Neural cell (in vitro differentiated cells): ENCODE results near the gene SYNPO2.

Experiments
- EP300 ChIP-seq: fragments of 450-650 bp; conservative IDR thresholded peaks from 2 replicates; pipeline ENCODE4 v1.6.1; 2014; ENCODE audit warnings: antibody characterized with exemption, mild to moderate bottlenecking, moderate library complexity; ENCODE audit not compliant: poor library complexity, severe bottlenecking
- EZH2 ChIP-seq: fragments of 200-600, 300-800 bp; shearing (Covaris generic), sonication (generic); IDR thresholded peaks from 2 replicates; pipeline ENCODE4 v1.6.1; 2014; ENCODE audit warnings: antibody characterized with exemption, low read length, borderline replicate concordance, mild to moderate bottlenecking; ENCODE audit not compliant: insufficient read depth, poor library complexity, severe bottlenecking
- POLR2AphosphoS5 ChIP-seq: IDR thresholded peaks from 2 replicates; pipeline ENCODE4 v1.6.1; 2012
- RAD21 ChIP-seq: fragments of 450-650 bp; conservative IDR thresholded peaks from 2 replicates; pipeline ENCODE4 v1.6.1; 2014; ENCODE audit warnings: antibody characterized with exemption, mild to moderate bottlenecking, moderate library complexity
- SMC3 ChIP-seq: fragments of 450-650 bp; conservative IDR thresholded peaks from 2 replicates; pipeline ENCODE4 v1.6.1; 2014; ENCODE audit warnings: antibody characterized with exemption, mild to moderate bottlenecking, moderate library complexity; ENCODE audit not compliant: poor library complexity
- TAF1 ChIP-seq: IDR thresholded peaks from 2 replicates; pipeline ENCODE4 v1.6.1; 2012; ENCODE audit warnings: low read depth
- TF ChIP-seq, protein P1 (sequence below): fragments of 450-650 bp; IDR thresholded peaks from 2 replicates; pipeline ENCODE4 v1.5.1; 2014; ENCODE audit warnings: antibody characterized with exemption, mild to moderate bottlenecking, moderate library complexity; ENCODE audit not compliant: poor library complexity, severe bottlenecking
- TF ChIP-seq, protein P2 (sequence below): IDR thresholded peaks from 2 replicates; pipeline ENCODE4 v1.6.1; 2012; ENCODE audit warnings: borderline replicate concordance

DNA sequence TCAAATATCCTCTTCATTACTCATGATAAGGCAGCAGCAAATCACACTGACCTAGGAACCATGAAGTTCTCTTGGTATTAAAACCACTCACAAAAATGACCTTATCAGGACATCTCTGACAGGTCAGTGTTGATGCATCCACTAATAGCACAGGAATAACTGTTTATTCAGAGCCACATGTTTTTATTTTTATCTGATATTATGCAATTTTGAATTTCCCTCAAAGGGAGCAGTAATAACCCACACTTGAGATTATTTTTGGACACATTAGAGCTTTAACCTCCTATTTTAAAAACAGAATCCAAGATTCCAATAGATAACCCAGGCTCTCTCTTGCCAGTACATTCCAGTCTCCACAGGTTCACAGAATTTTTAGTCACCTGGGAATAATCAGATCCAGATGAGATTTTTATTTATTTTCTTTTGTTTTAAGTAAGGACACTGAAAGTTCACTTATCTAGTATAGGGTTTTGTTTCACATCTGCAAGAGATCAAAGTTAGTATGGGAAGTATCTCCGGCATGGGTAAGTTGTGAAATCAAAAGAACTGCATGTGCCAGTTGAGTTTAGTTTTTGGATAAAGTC lies 210.7 kb downstream of the SYNPO2 start:
- TF ChIP-seq, protein P1, sequence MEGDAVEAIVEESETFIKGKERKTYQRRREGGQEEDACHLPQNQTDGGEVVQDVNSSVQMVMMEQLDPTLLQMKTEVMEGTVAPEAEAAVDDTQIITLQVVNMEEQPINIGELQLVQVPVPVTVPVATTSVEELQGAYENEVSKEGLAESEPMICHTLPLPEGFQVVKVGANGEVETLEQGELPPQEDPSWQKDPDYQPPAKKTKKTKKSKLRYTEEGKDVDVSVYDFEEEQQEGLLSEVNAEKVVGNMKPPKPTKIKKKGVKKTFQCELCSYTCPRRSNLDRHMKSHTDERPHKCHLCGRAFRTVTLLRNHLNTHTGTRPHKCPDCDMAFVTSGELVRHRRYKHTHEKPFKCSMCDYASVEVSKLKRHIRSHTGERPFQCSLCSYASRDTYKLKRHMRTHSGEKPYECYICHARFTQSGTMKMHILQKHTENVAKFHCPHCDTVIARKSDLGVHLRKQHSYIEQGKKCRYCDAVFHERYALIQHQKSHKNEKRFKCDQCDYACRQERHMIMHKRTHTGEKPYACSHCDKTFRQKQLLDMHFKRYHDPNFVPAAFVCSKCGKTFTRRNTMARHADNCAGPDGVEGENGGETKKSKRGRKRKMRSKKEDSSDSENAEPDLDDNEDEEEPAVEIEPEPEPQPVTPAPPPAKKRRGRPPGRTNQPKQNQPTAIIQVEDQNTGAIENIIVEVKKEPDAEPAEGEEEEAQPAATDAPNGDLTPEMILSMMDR, result no peak
- no peak for TF ChIP-seq EZH2
- TF ChIP-seq, protein P2, sequence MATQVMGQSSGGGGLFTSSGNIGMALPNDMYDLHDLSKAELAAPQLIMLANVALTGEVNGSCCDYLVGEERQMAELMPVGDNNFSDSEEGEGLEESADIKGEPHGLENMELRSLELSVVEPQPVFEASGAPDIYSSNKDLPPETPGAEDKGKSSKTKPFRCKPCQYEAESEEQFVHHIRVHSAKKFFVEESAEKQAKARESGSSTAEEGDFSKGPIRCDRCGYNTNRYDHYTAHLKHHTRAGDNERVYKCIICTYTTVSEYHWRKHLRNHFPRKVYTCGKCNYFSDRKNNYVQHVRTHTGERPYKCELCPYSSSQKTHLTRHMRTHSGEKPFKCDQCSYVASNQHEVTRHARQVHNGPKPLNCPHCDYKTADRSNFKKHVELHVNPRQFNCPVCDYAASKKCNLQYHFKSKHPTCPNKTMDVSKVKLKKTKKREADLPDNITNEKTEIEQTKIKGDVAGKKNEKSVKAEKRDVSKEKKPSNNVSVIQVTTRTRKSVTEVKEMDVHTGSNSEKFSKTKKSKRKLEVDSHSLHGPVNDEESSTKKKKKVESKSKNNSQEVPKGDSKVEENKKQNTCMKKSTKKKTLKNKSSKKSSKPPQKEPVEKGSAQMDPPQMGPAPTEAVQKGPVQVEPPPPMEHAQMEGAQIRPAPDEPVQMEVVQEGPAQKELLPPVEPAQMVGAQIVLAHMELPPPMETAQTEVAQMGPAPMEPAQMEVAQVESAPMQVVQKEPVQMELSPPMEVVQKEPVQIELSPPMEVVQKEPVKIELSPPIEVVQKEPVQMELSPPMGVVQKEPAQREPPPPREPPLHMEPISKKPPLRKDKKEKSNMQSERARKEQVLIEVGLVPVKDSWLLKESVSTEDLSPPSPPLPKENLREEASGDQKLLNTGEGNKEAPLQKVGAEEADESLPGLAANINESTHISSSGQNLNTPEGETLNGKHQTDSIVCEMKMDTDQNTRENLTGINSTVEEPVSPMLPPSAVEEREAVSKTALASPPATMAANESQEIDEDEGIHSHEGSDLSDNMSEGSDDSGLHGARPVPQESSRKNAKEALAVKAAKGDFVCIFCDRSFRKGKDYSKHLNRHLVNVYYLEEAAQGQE, result no peak
- TF ChIP-seq RAD21, result no peak
- TF ChIP-seq POLR2AphosphoS5, result no peak
- TF ChIP-seq SMC3, result no peak
- TF ChIP-seq TAF1, result no peak
- TF ChIP-seq EP300, result no peak
